Neural cell (in vitro differentiated cells): Measurements from ENCODE around the gene TBCB. TPM values are rescaled to one million over a fixed set of nuclear protein-coding genes. Genes with fewer than 3 reads are reported as not detected.
"Not testable (repeated sequence)": the region's sequence is repeated elsewhere in the genome, so short reads cannot be mapped to it uniquely, and the experiment has no call there.

ENCODE experiments used
- H2AFZ ChIP-seq: fragments of 200-600, 300-800 bp; sonication (generic), shearing (Covaris generic); 2 replicates; pipeline ENCODE4 v1.6.0; 2014; ENCODE audit warnings: low read depth, mild to moderate bottlenecking, antibody characterized with exemption, low read length, moderate library complexity
- H3F3A ChIP-seq: fragments of 200-600 bp; shearing (Covaris generic); 2 replicates; pipeline ENCODE4 v1.6.1; 2016; ENCODE audit warnings: mild to moderate bottlenecking, moderate library complexity, mixed read lengths, antibody characterized with exemption, low read length; ENCODE audit not compliant: insufficient read depth, poor library complexity, severe bottlenecking
- H3K27ac ChIP-seq: fragments of 200-600, 300-800 bp; sonication (generic), shearing (Covaris generic); 2 replicates; pipeline ENCODE4 v1.5.1; 2014; ENCODE audit warnings: mild to moderate bottlenecking, low read length, moderate library complexity
- H3K27me3 ChIP-seq: fragments of 300-800, 200-600 bp; sonication (generic), shearing (Covaris generic); 2 replicates; pipeline ENCODE4 v1.6.0; 2014; ENCODE audit warnings: mild to moderate bottlenecking, low read depth, low read length, moderate library complexity; ENCODE audit not compliant: insufficient read depth
- H3K36me3 ChIP-seq: fragments of 300-800, 200-600 bp; sonication (generic), shearing (Covaris generic); 2 replicates; pipeline ENCODE4 v1.5.1; 2014; ENCODE audit warnings: mild to moderate bottlenecking, antibody characterized with exemption, low read length, moderate library complexity; ENCODE audit not compliant: insufficient read depth
- H3K4me2 ChIP-seq: fragments of 300-800, 200-600 bp; sonication (generic), shearing (Covaris generic); 2 replicates; pipeline ENCODE4 v1.6.0; 2014; ENCODE audit warnings: mild to moderate bottlenecking, low read length
- H3K4me3 ChIP-seq: fragments of 300-800, 200-600 bp; sonication (generic), shearing (Covaris generic); 2 replicates; pipeline ENCODE4 v1.5.1; 2014; ENCODE audit warnings: mild to moderate bottlenecking, low read length, moderate library complexity
- H3K79me2 ChIP-seq: fragments of 200-600 bp; shearing (Covaris generic); replicated peaks from 2 replicates; pipeline ENCODE4 v1.6.0; 2014; ENCODE audit warnings: mild to moderate bottlenecking, low read length, moderate library complexity; ENCODE audit not compliant: insufficient read depth
- H3K9ac ChIP-seq: fragments of 300-800, 200-600 bp; sonication (generic), shearing (Covaris generic); 2 replicates; pipeline ENCODE4 v1.6.1; 2016; ENCODE audit warnings: mild to moderate bottlenecking, low read length, mixed read lengths
- H3K9me2 ChIP-seq: fragments of 200-600 bp; shearing (Covaris generic); 2 replicates; pipeline ENCODE4 v1.6.1; 2016; ENCODE audit warnings: mild to moderate bottlenecking, low read length, mixed read lengths; ENCODE audit not compliant: insufficient read depth
- H3K9me3 ChIP-seq: fragments of 200-600, 300-800 bp; sonication (generic), shearing (Covaris generic); 2 replicates; pipeline ENCODE4 v1.6.1; 2016; ENCODE audit warnings: mild to moderate bottlenecking, mixed run types, low read length, moderate library complexity, mixed read lengths
- H4K20me1 ChIP-seq: fragments of 200-600 bp; shearing (Covaris generic); 2 replicates; pipeline ENCODE4 v1.6.1; 2016; ENCODE audit warnings: mild to moderate bottlenecking, mixed run types; ENCODE audit not compliant: insufficient read depth
- CTCF ChIP-seq: fragments of 450-650 bp; IDR thresholded peaks from 2 replicates; pipeline ENCODE4 v1.5.1; 2014; ENCODE audit warnings: antibody characterized with exemption, mild to moderate bottlenecking, moderate library complexity; ENCODE audit not compliant: poor library complexity, severe bottlenecking
- EP300 ChIP-seq: fragments of 450-650 bp; conservative IDR thresholded peaks from 2 replicates; pipeline ENCODE4 v1.6.1; 2014; ENCODE audit warnings: antibody characterized with exemption, mild to moderate bottlenecking, moderate library complexity; ENCODE audit not compliant: poor library complexity, severe bottlenecking
- EZH2 ChIP-seq: fragments of 200-600, 300-800 bp; shearing (Covaris generic), sonication (generic); IDR thresholded peaks from 2 replicates; pipeline ENCODE4 v1.6.1; 2014; ENCODE audit warnings: antibody characterized with exemption, low read length, borderline replicate concordance, mild to moderate bottlenecking; ENCODE audit not compliant: insufficient read depth, poor library complexity, severe bottlenecking
- MXI1 ChIP-seq: fragments of 450-650 bp; conservative IDR thresholded peaks from 2 replicates; pipeline ENCODE4 v1.6.1; 2014; ENCODE audit warnings: antibody characterized with exemption, mild to moderate bottlenecking; ENCODE audit not compliant: poor library complexity, severe bottlenecking
- POLR2AphosphoS5 ChIP-seq: IDR thresholded peaks from 2 replicates; pipeline ENCODE4 v1.6.1; 2012
- RAD21 ChIP-seq: fragments of 450-650 bp; conservative IDR thresholded peaks from 2 replicates; pipeline ENCODE4 v1.6.1; 2014; ENCODE audit warnings: antibody characterized with exemption, mild to moderate bottlenecking, moderate library complexity
- REST ChIP-seq: IDR thresholded peaks from 2 replicates; pipeline ENCODE4 v1.6.1; 2012; ENCODE audit warnings: borderline replicate concordance
- SMC3 ChIP-seq: fragments of 450-650 bp; conservative IDR thresholded peaks from 2 replicates; pipeline ENCODE4 v1.6.1; 2014; ENCODE audit warnings: antibody characterized with exemption, mild to moderate bottlenecking, moderate library complexity; ENCODE audit not compliant: poor library complexity
- TAF1 ChIP-seq: IDR thresholded peaks from 2 replicates; pipeline ENCODE4 v1.6.1; 2012; ENCODE audit warnings: low read depth
- polyA plus RNA-seq: library from polyadenylated mRNA; depleted of rRNA; stranded (reverse); fragments of >200 nt; gene quantifications from 2 replicates; pipeline ENCODE4 v1.2.3, GENCODE V29; 2014

Gene TBCB
- polyA plus RNA-seq, 1 donor from 2014 or later = 640 TPM

GRCh38 chr19:36169084-36169760, 54.0 kb downstream of the TBCB start:
- no peak overlapping the region for H3K4me3 ChIP-seq
- H3K36me3 ChIP-seq = no peaks in the 10 kb centered on the region
- no peaks in the 10 kb centered on the region for H3F3A ChIP-seq
- no peak overlapping the region for H3K4me2 ChIP-seq
- H2AFZ ChIP-seq = no peak overlapping the region
- H3K9ac ChIP-seq = no peak overlapping the region
- H3K27me3 ChIP-seq = no peaks in the 10 kb centered on the region
- no peak for TF ChIP-seq EP300
- TF ChIP-seq SMC3 = no peak
- TF ChIP-seq TAF1 = no peak
- no peak for TF ChIP-seq POLR2AphosphoS5
- no peak for TF ChIP-seq MXI1
- no peak for TF ChIP-seq RAD21
- no peak for TF ChIP-seq REST
- TF ChIP-seq EZH2 = no peak
- no peak for TF ChIP-seq CTCF
- H3K9me3 ChIP-seq = no peaks in the 10 kb centered on the region
- H3K9me2 ChIP-seq = no peaks in the 10 kb centered on the region
- no peaks in the 10 kb centered on the region for H4K20me1 ChIP-seq
- H3K27ac ChIP-seq = no peak overlapping the region
- H3K79me2 ChIP-seq = no peaks in the 10 kb centered on the region

- Histone ChIP-seq H3K36me3 (no peaks in the 10 kb centered on the region), H3K27ac (no peak overlapping the region), H3K4me3 (no peak overlapping the region), H3K27me3 (no peaks in the 10 kb centered on the region), H4K20me1 (no peaks in the 10 kb centered on the region), H3K4me2 (no peak overlapping the region), H3K9ac (no peak overlapping the region), H3K79me2 (no peaks in the 10 kb centered on the region), H3F3A (no peaks in the 10 kb centered on the region), H2AFZ (no peak overlapping the region), H3K9me3 (no peaks in the 10 kb centered on the region), H3K9me2 (no peaks in the 10 kb centered on the region)
- TF ChIP-seq MXI1 (no peak), EP300 (no peak), RAD21 (no peak), SMC3 (no peak), EZH2 (no peak), TAF1 (no peak), REST (no peak), POLR2AphosphoS5 (no peak), CTCF (no peak)
Observed at GRCh38 chr19:36172852-36173251, 57.6 kb downstream of the TBCB start.

GRCh38 chr19:36173846-36174245, 58.6 kb downstream of the TBCB start:
- H3K27ac ChIP-seq, H3K79me2 ChIP-seq, H3K9ac ChIP-seq, H4K20me1 ChIP-seq, H3K9me3 ChIP-seq, H3K4me2 ChIP-seq, H3K36me3 ChIP-seq, H3F3A ChIP-seq, H3K4me3 ChIP-seq, H3K27me3 ChIP-seq, H3K9me2 ChIP-seq, H2AFZ ChIP-seq: not testable (repeated sequence)
